ENCODE measurements around the gene CBR1. TPM values are rescaled to one million over a fixed set of nuclear protein-coding genes. Genes with fewer than 3 reads are reported as not detected.

Gene CBR1
- total and polyA plus RNA-seq, 10 of the 15 experiments (the other 5 are each of a cell fraction or from before 2014, with no cell fraction given): 16.9 to 138 (median 57.4) TPM

GRCh38 chr21:36100971-36101641 is 31.3 kb downstream of the CBR1 start (continued):
- TF ChIP-seq SMAD1 (IDR thresholded peaks at IDR 0.05; ENCODE audit: low read depth, partially characterized antibody) (no peak), YBX1 (IDR thresholded peaks at IDR 0.05) (no peak), SREBF1 (IDR thresholded peaks at IDR 0.05; ENCODE audit: low read length) (no peak), HCFC1 (IDR thresholded peaks at IDR 0.05; ENCODE audit: low read length) (no peak), RBBP5 (conservative IDR thresholded peaks at IDR 0.05) (no peak), USF2 (IDR thresholded peaks at IDR 0.05; ENCODE audit: borderline replicate concordance, low read depth, low read length) (no peak), BACH1 (IDR thresholded peaks at IDR 0.05; ENCODE audit: borderline replicate concordance) (no peak; the same call in 1 of the 2 replicates), BHLHE40 (IDR thresholded peaks at IDR 0.05; ENCODE audit: borderline replicate concordance in 1 of 2, low read depth in 2 of 2, low read length in 1 of 2) (peak in 1 of 2 experiments; percentile 13; a peak in 1 of 4 replicates), WRNIP1 (IDR thresholded peaks at IDR 0.05; ENCODE audit: borderline replicate concordance, low read depth, low read length) (no peak), CUX1 (IDR thresholded peaks at IDR 0.05; ENCODE audit: insufficient replicate concordance, low read depth, low read length) (no peak), TAF1 (IDR thresholded peaks at IDR 0.05; ENCODE audit: borderline replicate concordance, low read depth, low read length) (no peak), RB1 (IDR thresholded peaks at IDR 0.05; ENCODE audit: borderline replicate concordance) (no peak), STAT1 (conservative IDR thresholded peaks at IDR 0.05) (no peak), SRF (IDR thresholded peaks at IDR 0.05; ENCODE audit: low read depth in 2 of 2, low read length in 2 of 2) (no peak), RCOR1 (conservative IDR thresholded peaks at IDR 0.05; ENCODE audit: low read depth, low read length) (no peak), MAX (IDR thresholded peaks at IDR 0.05; ENCODE audit: low read depth, low read length) (no peak), SUPT20H (IDR thresholded peaks at IDR 0.05; ENCODE audit: borderline replicate concordance, control insufficient read depth, low read depth, low read length) (no peak), NR2F1 (conservative IDR thresholded peaks at IDR 0.05) (peak; percentile 67)
- TF ChIP-seq, protein P1, sequence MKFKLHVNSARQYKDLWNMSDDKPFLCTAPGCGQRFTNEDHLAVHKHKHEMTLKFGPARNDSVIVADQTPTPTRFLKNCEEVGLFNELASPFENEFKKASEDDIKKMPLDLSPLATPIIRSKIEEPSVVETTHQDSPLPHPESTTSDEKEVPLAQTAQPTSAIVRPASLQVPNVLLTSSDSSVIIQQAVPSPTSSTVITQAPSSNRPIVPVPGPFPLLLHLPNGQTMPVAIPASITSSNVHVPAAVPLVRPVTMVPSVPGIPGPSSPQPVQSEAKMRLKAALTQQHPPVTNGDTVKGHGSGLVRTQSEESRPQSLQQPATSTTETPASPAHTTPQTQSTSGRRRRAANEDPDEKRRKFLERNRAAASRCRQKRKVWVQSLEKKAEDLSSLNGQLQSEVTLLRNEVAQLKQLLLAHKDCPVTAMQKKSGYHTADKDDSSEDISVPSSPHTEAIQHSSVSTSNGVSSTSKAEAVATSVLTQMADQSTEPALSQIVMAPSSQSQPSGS (IDR thresholded peaks at IDR 0.05; ENCODE audit: low read length): no peak
- TF ChIP-seq, protein P2, sequence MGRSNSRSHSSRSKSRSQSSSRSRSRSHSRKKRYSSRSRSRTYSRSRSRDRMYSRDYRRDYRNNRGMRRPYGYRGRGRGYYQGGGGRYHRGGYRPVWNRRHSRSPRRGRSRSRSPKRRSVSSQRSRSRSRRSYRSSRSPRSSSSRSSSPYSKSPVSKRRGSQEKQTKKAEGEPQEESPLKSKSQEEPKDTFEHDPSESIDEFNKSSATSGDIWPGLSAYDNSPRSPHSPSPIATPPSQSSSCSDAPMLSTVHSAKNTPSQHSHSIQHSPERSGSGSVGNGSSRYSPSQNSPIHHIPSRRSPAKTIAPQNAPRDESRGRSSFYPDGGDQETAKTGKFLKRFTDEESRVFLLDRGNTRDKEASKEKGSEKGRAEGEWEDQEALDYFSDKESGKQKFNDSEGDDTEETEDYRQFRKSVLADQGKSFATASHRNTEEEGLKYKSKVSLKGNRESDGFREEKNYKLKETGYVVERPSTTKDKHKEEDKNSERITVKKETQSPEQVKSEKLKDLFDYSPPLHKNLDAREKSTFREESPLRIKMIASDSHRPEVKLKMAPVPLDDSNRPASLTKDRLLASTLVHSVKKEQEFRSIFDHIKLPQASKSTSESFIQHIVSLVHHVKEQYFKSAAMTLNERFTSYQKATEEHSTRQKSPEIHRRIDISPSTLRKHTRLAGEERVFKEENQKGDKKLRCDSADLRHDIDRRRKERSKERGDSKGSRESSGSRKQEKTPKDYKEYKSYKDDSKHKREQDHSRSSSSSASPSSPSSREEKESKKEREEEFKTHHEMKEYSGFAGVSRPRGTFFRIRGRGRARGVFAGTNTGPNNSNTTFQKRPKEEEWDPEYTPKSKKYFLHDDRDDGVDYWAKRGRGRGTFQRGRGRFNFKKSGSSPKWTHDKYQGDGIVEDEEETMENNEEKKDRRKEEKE (IDR thresholded peaks at IDR 0.05): no peak
